ENCODE results near the gene ABCB4.
"Not testable (repeated sequence)": the region's sequence is repeated elsewhere in the genome, so short reads cannot be mapped to it uniquely, and the experiment has no call there.

ABCB4 gene

GRCh38 chr7:87465534-87465880, 10.0 kb downstream of the ABCB4 start:
- POLR2A ChIA-PET; H3K4me3 ChIP-seq (ENCODE audit: control insufficient read depth in 1 of 7, extremely low read depth in 1 of 7, insufficient read depth in 4 of 7, low read depth in 2 of 7, low read length in 6 of 7); DNase-seq; H3K36me3 ChIP-seq (ENCODE audit: control insufficient read depth in 4 of 4, insufficient read depth in 4 of 4, low read length in 3 of 4); CTCF ChIA-PET; H3K27ac ChIP-seq (ENCODE audit: insufficient read depth in 1 of 2, low read depth in 1 of 2, low read length in 2 of 2, poor library complexity in 1 of 2, severe bottlenecking in 2 of 2); H3K4me1 ChIP-seq (ENCODE audit: control extremely low read depth in 1 of 4, control insufficient read depth in 4 of 4, insufficient read depth in 4 of 4, low read length in 3 of 4); H3K9me3 ChIP-seq (ENCODE audit: control extremely low read depth in 1 of 5, control insufficient read depth in 4 of 5, insufficient read depth in 2 of 5, low read depth in 1 of 5, low read length in 4 of 5); H3K27me3 ChIP-seq (replicated peaks in 2 of 5; ENCODE audit: control insufficient read depth in 4 of 5, insufficient read depth in 5 of 5, low read length in 4 of 5): not testable (repeated sequence)
- WGBS (ENCODE audit: insufficient coverage): 94% methylated on average over 5 of the region's 7 CpGs

- CTCF ChIA-PET; DNase-seq; POLR2A ChIA-PET; H3K4me1 ChIP-seq (ENCODE audit: control extremely low read depth in 1 of 4, control insufficient read depth in 4 of 4, insufficient read depth in 4 of 4, low read length in 3 of 4); H3K4me3 ChIP-seq (ENCODE audit: control insufficient read depth in 1 of 7, extremely low read depth in 1 of 7, insufficient read depth in 4 of 7, low read depth in 2 of 7, low read length in 6 of 7); H3K9me3 ChIP-seq (ENCODE audit: control extremely low read depth in 1 of 5, control insufficient read depth in 4 of 5, insufficient read depth in 2 of 5, low read depth in 1 of 5, low read length in 4 of 5); H3K36me3 ChIP-seq (ENCODE audit: control insufficient read depth in 4 of 4, insufficient read depth in 4 of 4, low read length in 3 of 4); H3K27me3 ChIP-seq (replicated peaks in 2 of 5; ENCODE audit: control insufficient read depth in 4 of 5, insufficient read depth in 5 of 5, low read length in 4 of 5); H3K27ac ChIP-seq (ENCODE audit: insufficient read depth in 1 of 2, low read depth in 1 of 2, low read length in 2 of 2, poor library complexity in 1 of 2, severe bottlenecking in 2 of 2): not testable (repeated sequence)
- 97% methylated on average over 12 of the region's 16 CpGs for WGBS (ENCODE audit: insufficient coverage)
Observed at GRCh38 chr7:87464830-87465533, 10.5 kb downstream of the ABCB4 start.

- CTCF ChIA-PET: no interaction called here
- 100% methylated on average over 2 of the region's 2 CpGs for WGBS (ENCODE audit: insufficient coverage)
- Histone ChIP-seq H3K4me3 (ENCODE audit: control insufficient read depth in 1 of 7, extremely low read depth in 1 of 7, insufficient read depth in 4 of 7, low read depth in 2 of 7, low read length in 6 of 7) (no peak overlapping the region), H3K36me3 (ENCODE audit: control insufficient read depth in 4 of 4, insufficient read depth in 4 of 4, low read length in 3 of 4) (no peaks in the 10 kb centered on the region), H3K9me3 (ENCODE audit: control extremely low read depth in 1 of 5, control insufficient read depth in 4 of 5, insufficient read depth in 2 of 5, low read depth in 1 of 5, low read length in 4 of 5) (no peaks in the 10 kb centered on the region), H3K4me1 (ENCODE audit: control extremely low read depth in 1 of 4, control insufficient read depth in 4 of 4, insufficient read depth in 4 of 4, low read length in 3 of 4) (no peaks in the 10 kb centered on the region), H3K27ac (ENCODE audit: insufficient read depth in 1 of 2, low read depth in 1 of 2, low read length in 2 of 2, poor library complexity in 1 of 2, severe bottlenecking in 2 of 2) (no peak overlapping the region), H3K27me3 (replicated peaks in 2 of 5; ENCODE audit: control insufficient read depth in 4 of 5, insufficient read depth in 5 of 5, low read length in 4 of 5) (no peaks in the 10 kb centered on the region)
- no peak for DNase-seq
- POLR2A ChIA-PET: no interaction called here
Observed at GRCh38 chr7:87463982-87464381, 11.5 kb downstream of the ABCB4 start.

- WGBS (ENCODE audit: insufficient coverage): no CpG with 5 or more reads among the region's 3 CpGs
- CTCF ChIA-PET: interaction anchor here (0.8 kb wide), 1 partner anchor 45 kb away, joined by 3 read pairs; no protein-coding TSS in a partner anchor
- H3K27me3 ChIP-seq (replicated peaks in 2 of 5; ENCODE audit: control insufficient read depth in 4 of 5, insufficient read depth in 5 of 5, low read length in 4 of 5); H3K27ac ChIP-seq (ENCODE audit: insufficient read depth in 1 of 2, low read depth in 1 of 2, low read length in 2 of 2, poor library complexity in 1 of 2, severe bottlenecking in 2 of 2); DNase-seq; POLR2A ChIA-PET; H3K9me3 ChIP-seq (ENCODE audit: control extremely low read depth in 1 of 5, control insufficient read depth in 4 of 5, insufficient read depth in 2 of 5, low read depth in 1 of 5, low read length in 4 of 5); H3K36me3 ChIP-seq (ENCODE audit: control insufficient read depth in 4 of 4, insufficient read depth in 4 of 4, low read length in 3 of 4); H3K4me1 ChIP-seq (ENCODE audit: control extremely low read depth in 1 of 4, control insufficient read depth in 4 of 4, insufficient read depth in 4 of 4, low read length in 3 of 4); H3K4me3 ChIP-seq (ENCODE audit: control insufficient read depth in 1 of 7, extremely low read depth in 1 of 7, insufficient read depth in 4 of 7, low read depth in 2 of 7, low read length in 6 of 7): not testable (repeated sequence)
Observed at GRCh38 chr7:87460444-87460843, 15.0 kb downstream of the ABCB4 start.

- DNase-seq: no peak
- no peaks in the 10 kb centered on the region for H3K27me3 ChIP-seq (replicated peaks in 2 of 5; ENCODE audit: control insufficient read depth in 4 of 5, insufficient read depth in 5 of 5, low read length in 4 of 5)
- POLR2A ChIA-PET: no interaction called here
- no peaks in the 10 kb centered on the region for H3K36me3 ChIP-seq (ENCODE audit: control insufficient read depth in 4 of 4, insufficient read depth in 4 of 4, low read length in 3 of 4)
- CTCF ChIA-PET: interaction anchor here (0.8 kb wide), 1 partner anchor 44 kb away, joined by 3 read pairs; no protein-coding TSS in a partner anchor
- no peak overlapping the region for H3K4me3 ChIP-seq (ENCODE audit: control insufficient read depth in 1 of 7, extremely low read depth in 1 of 7, insufficient read depth in 4 of 7, low read depth in 2 of 7, low read length in 6 of 7)
- no peak overlapping the region for H3K27ac ChIP-seq (ENCODE audit: insufficient read depth in 1 of 2, low read depth in 1 of 2, low read length in 2 of 2, poor library complexity in 1 of 2, severe bottlenecking in 2 of 2)
- WGBS (ENCODE audit: insufficient coverage): 100% methylated on average over 2 of the region's 2 CpGs
- H3K9me3 ChIP-seq (ENCODE audit: control extremely low read depth in 1 of 5, control insufficient read depth in 4 of 5, insufficient read depth in 2 of 5, low read depth in 1 of 5, low read length in 4 of 5): no peaks in the 10 kb centered on the region
- H3K4me1 ChIP-seq (ENCODE audit: control extremely low read depth in 1 of 4, control insufficient read depth in 4 of 4, insufficient read depth in 4 of 4, low read length in 3 of 4): no peaks in the 10 kb centered on the region
Observed at GRCh38 chr7:87459941-87460340, 15.5 kb downstream of the ABCB4 start.

DNA sequence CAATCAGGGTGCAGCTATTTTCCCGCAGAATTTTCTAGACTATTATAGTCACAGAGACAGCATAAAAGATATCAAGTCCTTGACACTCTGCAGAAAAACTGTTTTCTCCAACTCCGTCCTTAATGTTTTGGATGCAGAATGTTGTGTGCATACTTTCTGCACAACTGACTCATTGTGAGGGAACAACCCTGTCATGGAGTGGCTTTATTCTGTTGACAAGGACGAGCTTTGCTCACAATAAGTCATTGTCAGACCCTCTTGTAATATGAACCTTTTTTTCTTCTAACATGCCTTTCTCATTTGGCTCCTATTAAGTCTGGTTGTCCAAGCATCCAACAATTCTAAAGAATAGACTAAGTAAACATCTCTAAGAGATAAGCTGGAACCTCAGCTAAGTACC, 17.3 kb downstream of the ABCB4 start:
- no peak overlapping the region for H3K4me3 ChIP-seq (ENCODE audit: control insufficient read depth in 1 of 7, extremely low read depth in 1 of 7, insufficient read depth in 4 of 7, low read depth in 2 of 7, low read length in 6 of 7)
- POLR2A ChIA-PET: no interaction called here
- CTCF ChIA-PET: interaction anchor here (1.1 kb wide), 1 partner anchor 18 kb away, joined by 3 read pairs; no protein-coding TSS in a partner anchor
- no peaks in the 10 kb centered on the region for H3K4me1 ChIP-seq (ENCODE audit: control extremely low read depth in 1 of 4, control insufficient read depth in 4 of 4, insufficient read depth in 4 of 4, low read length in 3 of 4)
- 100% methylated on average over 2 of the region's 3 CpGs for WGBS (ENCODE audit: insufficient coverage)
- no peak overlapping the region for H3K27ac ChIP-seq (ENCODE audit: insufficient read depth in 1 of 2, low read depth in 1 of 2, low read length in 2 of 2, poor library complexity in 1 of 2, severe bottlenecking in 2 of 2)
- no peak for DNase-seq
- no peaks in the 10 kb centered on the region for H3K9me3 ChIP-seq (ENCODE audit: control extremely low read depth in 1 of 5, control insufficient read depth in 4 of 5, insufficient read depth in 2 of 5, low read depth in 1 of 5, low read length in 4 of 5)
- no peaks in the 10 kb centered on the region for H3K36me3 ChIP-seq (ENCODE audit: control insufficient read depth in 4 of 4, insufficient read depth in 4 of 4, low read length in 3 of 4)
- H3K27me3 ChIP-seq (replicated peaks in 2 of 5; ENCODE audit: control insufficient read depth in 4 of 5, insufficient read depth in 5 of 5, low read length in 4 of 5): no peaks in the 10 kb centered on the region

DNA sequence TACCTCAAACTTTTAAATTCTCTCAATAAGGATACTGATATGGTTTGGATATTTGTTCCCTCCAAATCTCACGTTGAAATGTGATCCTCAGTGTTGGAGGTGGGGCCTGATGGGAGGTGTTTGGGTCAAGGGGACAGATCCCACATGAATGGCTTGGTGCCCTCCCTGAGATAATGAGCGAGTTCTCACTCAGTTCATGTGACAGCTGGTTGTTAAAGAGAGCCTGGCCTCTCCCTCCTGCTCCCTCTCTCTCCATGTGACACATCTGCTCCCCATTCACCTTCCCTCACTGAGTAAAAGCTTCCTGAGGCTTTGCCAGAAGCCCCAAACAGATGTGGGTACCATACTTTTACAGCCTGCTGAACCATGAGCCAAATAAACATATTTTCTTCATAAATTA, 19.2 kb downstream of the ABCB4 start:
- no peak overlapping the region for H3K27ac ChIP-seq (ENCODE audit: insufficient read depth in 1 of 2, low read depth in 1 of 2, low read length in 2 of 2, poor library complexity in 1 of 2, severe bottlenecking in 2 of 2)
- no peaks in the 10 kb centered on the region for H3K9me3 ChIP-seq (ENCODE audit: control extremely low read depth in 1 of 5, control insufficient read depth in 4 of 5, insufficient read depth in 2 of 5, low read depth in 1 of 5, low read length in 4 of 5)
- 100% methylated on average over 2 of the region's 2 CpGs for WGBS (ENCODE audit: insufficient coverage)
- H3K36me3 ChIP-seq (ENCODE audit: control insufficient read depth in 4 of 4, insufficient read depth in 4 of 4, low read length in 3 of 4): no peaks in the 10 kb centered on the region
- H3K4me3 ChIP-seq (ENCODE audit: control insufficient read depth in 1 of 7, extremely low read depth in 1 of 7, insufficient read depth in 4 of 7, low read depth in 2 of 7, low read length in 6 of 7): no peak overlapping the region
- ChIA-PET CTCF (no interaction called here), POLR2A (no interaction called here)
- no peaks in the 10 kb centered on the region for H3K27me3 ChIP-seq (replicated peaks in 2 of 5; ENCODE audit: control insufficient read depth in 4 of 5, insufficient read depth in 5 of 5, low read length in 4 of 5)
- H3K4me1 ChIP-seq (ENCODE audit: control extremely low read depth in 1 of 4, control insufficient read depth in 4 of 4, insufficient read depth in 4 of 4, low read length in 3 of 4): no peaks in the 10 kb centered on the region
- no peak for DNase-seq

All from common myeloid progenitor, CD34-positive (primary cell).